ENCODE results near the gene STUB1.

Gene STUB1

DNA sequence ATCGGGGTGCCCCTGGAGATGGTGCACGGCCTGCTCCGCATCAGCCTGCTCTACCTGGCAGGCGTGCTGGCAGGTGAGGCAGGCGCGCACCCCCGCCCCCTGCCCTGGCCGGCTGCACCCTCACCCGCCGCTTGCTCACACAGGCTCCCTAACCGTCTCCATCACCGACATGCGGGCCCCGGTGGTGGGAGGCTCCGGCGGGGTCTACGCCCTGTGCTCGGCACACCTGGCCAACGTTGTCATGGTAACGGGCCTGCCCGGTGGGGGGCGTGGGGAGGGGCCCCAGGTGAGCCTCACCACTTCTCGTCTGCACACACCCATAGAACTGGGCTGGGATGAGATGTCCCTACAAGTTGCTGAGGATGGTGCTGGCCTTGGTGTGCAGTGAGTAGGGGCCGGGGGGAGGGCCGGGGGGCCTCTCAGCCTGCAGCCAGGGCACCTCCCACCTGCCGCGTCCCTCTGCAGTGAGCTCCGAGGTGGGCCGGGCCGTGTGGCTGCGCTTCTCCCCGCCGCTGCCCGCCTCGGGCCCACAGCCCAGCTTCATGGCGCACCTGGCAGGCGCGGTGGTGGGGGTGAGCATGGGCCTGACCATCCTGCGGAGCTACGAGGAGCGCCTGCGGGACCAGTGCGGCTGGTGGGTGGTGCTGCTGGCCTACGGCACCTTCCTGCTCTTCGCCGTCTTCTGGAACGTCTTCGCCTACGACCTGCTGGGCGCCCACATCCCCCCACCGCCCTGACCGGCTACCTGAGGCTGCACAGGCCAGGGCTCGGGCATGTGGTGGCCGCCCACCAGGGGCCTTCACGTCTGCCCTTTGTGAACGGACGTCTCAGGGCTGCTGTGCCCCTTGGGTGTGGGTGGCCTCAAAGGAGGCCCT lies 2.7 kb upstream of the STUB1 start:
- TF ChIP-seq CSDC2 (CRISPR knock-in tag; IDR thresholded peaks at IDR 0.05) (no peak), TCF4 (CRISPR knock-in tag; IDR thresholded peaks at IDR 0.05; ENCODE audit: borderline replicate concordance) (no peak), TOX (CRISPR knock-in tag; IDR thresholded peaks at IDR 0.05; ENCODE audit: borderline replicate concordance) (no peak), ZFP30 (CRISPR knock-in tag; IDR thresholded peaks at IDR 0.05) (no peak), ISL1 (CRISPR knock-in tag; IDR thresholded peaks at IDR 0.05) (no peak), GLIS3 (CRISPR knock-in tag; IDR thresholded peaks at IDR 0.05) (no peak), ZNF565 (CRISPR knock-in tag; conservative IDR thresholded peaks at IDR 0.05; ENCODE audit: low read depth) (no peak), ZFP3 (CRISPR knock-in tag; IDR thresholded peaks at IDR 0.05) (no peak), OSR1 (CRISPR knock-in tag; IDR thresholded peaks at IDR 0.05) (no peak), ZC3H10 (CRISPR knock-in tag; IDR thresholded peaks at IDR 0.05) (no peak), ZNF70 (CRISPR knock-in tag; IDR thresholded peaks at IDR 0.05) (no peak), ZNF8 (CRISPR knock-in tag; IDR thresholded peaks at IDR 0.05) (no peak), ESRRG (CRISPR knock-in tag; IDR thresholded peaks at IDR 0.05) (no peak), SNAI2 (CRISPR knock-in tag; IDR thresholded peaks at IDR 0.05) (no peak)
- TF ChIP-seq, protein P1, sequence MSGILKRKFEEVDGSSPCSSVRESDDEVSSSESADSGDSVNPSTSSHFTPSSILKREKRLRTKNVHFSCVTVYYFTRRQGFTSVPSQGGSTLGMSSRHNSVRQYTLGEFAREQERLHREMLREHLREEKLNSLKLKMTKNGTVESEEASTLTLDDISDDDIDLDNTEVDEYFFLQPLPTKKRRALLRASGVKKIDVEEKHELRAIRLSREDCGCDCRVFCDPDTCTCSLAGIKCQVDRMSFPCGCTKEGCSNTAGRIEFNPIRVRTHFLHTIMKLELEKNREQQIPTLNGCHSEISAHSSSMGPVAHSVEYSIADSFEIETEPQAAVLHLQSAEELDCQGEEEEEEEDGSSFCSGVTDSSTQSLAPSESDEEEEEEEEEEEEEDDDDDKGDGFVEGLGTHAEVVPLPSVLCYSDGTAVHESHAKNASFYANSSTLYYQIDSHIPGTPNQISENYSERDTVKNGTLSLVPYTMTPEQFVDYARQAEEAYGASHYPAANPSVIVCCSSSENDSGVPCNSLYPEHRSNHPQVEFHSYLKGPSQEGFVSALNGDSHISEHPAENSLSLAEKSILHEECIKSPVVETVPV (CRISPR knock-in tag; IDR thresholded peaks at IDR 0.05): no peak
- TF ChIP-seq, protein P2, sequence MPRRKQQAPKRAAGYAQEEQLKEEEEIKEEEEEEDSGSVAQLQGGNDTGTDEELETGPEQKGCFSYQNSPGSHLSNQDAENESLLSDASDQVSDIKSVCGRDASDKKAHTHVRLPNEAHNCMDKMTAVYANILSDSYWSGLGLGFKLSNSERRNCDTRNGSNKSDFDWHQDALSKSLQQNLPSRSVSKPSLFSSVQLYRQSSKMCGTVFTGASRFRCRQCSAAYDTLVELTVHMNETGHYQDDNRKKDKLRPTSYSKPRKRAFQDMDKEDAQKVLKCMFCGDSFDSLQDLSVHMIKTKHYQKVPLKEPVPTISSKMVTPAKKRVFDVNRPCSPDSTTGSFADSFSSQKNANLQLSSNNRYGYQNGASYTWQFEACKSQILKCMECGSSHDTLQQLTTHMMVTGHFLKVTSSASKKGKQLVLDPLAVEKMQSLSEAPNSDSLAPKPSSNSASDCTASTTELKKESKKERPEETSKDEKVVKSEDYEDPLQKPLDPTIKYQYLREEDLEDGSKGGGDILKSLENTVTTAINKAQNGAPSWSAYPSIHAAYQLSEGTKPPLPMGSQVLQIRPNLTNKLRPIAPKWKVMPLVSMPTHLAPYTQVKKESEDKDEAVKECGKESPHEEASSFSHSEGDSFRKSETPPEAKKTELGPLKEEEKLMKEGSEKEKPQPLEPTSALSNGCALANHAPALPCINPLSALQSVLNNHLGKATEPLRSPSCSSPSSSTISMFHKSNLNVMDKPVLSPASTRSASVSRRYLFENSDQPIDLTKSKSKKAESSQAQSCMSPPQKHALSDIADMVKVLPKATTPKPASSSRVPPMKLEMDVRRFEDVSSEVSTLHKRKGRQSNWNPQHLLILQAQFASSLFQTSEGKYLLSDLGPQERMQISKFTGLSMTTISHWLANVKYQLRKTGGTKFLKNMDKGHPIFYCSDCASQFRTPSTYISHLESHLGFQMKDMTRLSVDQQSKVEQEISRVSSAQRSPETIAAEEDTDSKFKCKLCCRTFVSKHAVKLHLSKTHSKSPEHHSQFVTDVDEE (CRISPR knock-in tag; IDR thresholded peaks at IDR 0.05): no peak
- TF ChIP-seq, protein P3, sequence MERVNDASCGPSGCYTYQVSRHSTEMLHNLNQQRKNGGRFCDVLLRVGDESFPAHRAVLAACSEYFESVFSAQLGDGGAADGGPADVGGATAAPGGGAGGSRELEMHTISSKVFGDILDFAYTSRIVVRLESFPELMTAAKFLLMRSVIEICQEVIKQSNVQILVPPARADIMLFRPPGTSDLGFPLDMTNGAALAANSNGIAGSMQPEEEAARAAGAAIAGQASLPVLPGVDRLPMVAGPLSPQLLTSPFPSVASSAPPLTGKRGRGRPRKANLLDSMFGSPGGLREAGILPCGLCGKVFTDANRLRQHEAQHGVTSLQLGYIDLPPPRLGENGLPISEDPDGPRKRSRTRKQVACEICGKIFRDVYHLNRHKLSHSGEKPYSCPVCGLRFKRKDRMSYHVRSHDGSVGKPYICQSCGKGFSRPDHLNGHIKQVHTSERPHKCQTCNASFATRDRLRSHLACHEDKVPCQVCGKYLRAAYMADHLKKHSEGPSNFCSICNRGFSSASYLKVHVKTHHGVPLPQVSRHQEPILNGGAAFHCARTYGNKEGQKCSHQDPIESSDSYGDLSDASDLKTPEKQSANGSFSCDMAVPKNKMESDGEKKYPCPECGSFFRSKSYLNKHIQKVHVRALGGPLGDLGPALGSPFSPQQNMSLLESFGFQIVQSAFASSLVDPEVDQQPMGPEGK (CRISPR knock-in tag; IDR thresholded peaks at IDR 0.05; ENCODE audit: borderline replicate concordance): no peak
- ATAC-seq: no peak

DNA sequence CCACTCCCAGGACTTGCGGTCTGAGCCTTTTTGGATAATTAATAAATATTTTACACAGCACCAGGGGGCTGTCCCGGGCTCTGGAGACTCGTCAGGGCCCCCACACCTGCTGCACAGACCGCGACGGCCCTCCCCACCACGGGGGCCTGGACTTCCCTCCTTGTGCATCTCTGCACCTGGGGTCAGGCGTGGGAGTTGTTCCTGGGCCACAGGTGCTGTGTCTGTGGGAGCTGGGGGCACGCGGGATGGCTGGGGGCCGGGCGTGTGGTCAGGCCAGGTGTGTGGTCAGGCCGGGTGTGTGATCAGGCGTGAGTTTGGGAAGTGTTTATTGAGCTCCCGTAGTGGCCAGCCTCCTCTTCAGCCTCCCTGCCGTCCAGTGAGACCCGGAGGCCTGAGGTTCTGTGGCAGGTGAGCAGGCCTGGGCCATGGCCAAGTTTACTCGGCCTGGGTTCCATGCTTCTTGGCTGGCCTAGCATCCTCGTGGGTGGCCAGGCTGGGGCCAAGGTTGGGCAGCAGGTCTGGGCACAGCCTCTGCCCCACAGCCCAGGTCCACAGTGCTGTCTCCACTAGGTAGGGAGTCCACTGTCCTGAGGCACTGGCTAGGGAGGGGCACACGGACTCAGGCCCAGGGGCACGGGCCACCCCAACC lies 1.9 kb upstream of the STUB1 start:
- ATAC-seq: no peak
- TF ChIP-seq ZNF70 (CRISPR knock-in tag; IDR thresholded peaks at IDR 0.05): no peak

DNA sequence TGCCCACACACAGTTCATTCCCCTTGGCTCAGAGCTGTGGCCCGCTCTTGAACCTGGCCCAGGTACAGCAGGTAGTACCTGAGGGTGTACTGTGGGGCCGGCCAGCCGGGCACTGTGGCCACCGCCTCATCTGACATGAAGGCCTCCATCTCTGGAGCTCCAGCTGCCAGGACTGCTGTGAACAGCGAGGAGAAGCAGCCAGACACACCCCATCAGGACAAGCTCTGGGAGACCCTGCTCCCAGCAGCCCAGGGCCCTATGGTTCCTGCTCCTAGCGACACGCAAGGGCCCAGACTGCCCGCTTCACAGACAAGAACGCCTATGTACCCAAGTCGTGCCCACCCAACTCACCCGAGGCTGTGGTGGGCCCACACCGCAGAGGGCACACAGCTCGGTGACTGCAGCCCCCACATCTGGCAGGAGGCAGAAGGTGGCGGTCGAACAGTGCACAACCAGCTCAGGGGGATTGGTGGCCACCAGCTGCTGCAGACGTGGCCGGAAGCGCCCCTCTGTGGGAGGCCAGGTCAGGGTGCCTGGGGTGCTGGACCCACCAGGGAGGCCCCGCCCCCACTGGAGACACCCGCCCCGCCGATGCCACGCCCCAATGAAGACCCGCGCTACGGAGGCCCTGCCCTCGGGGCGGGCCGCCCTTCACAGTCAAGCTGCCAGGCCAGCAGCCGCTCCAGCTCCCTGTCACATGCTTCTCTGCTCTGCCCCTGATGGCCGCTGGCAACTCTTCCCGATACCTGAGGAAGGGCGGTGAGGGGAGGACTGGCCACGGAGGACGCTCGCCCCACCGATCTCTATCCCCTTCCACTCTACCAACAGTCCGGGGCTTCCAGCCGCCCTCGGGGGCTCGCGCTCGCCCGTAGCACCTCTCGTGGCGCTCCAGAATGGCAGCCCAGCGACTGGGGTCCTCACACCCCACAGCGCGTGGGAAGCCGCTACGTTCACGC lies 1.1 kb upstream of the STUB1 start:
- ATAC-seq: peak; percentile 44
- no peak for TF ChIP-seq ESRRG (CRISPR knock-in tag; IDR thresholded peaks at IDR 0.05)
- no peak for TF ChIP-seq ZC3H10 (CRISPR knock-in tag; IDR thresholded peaks at IDR 0.05)

DNA sequence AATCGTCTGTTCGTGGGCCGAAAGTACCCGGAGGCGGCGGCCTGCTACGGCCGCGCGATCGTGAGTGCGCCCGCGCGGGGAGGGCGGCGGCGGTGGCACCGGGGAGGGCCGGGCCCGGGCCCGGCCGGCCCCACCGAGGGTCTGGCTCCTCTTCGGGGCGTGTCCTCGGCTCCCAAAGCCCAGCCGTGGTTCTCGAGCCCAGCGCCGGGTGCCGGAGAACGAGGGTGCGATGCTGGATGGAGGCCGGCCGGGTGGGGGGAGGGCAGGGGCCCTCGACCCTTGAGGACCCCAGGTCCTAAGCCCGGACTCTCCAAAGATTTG lies 375 bp downstream of the STUB1 start:
- no peak for ATAC-seq
- TF ChIP-seq, protein P3 (CRISPR knock-in tag; IDR thresholded peaks at IDR 0.05; ENCODE audit: borderline replicate concordance): no peak
- TF ChIP-seq TCF4 (CRISPR knock-in tag; IDR thresholded peaks at IDR 0.05; ENCODE audit: borderline replicate concordance): no peak
- no peak for TF ChIP-seq ARNTL (CRISPR knock-in tag; IDR thresholded peaks at IDR 0.05; ENCODE audit: borderline replicate concordance, low read depth)
- TF ChIP-seq RARB (CRISPR knock-in tag; IDR thresholded peaks at IDR 0.05): no peak
- no peak for TF ChIP-seq GLIS3 (CRISPR knock-in tag; IDR thresholded peaks at IDR 0.05)
- no peak for TF ChIP-seq BACH2 (CRISPR knock-in tag; IDR thresholded peaks at IDR 0.05; ENCODE audit: borderline replicate concordance)
- no peak for TF ChIP-seq PPARA (CRISPR knock-in tag; IDR thresholded peaks at IDR 0.05; ENCODE audit: borderline replicate concordance)
- no peak for TF ChIP-seq ISL1 (CRISPR knock-in tag; IDR thresholded peaks at IDR 0.05)
- TF ChIP-seq ZNF565 (CRISPR knock-in tag; conservative IDR thresholded peaks at IDR 0.05; ENCODE audit: low read depth): no peak
- TF ChIP-seq, protein P1 (CRISPR knock-in tag; IDR thresholded peaks at IDR 0.05): no peak
- TF ChIP-seq ZC3H10 (CRISPR knock-in tag; IDR thresholded peaks at IDR 0.05): no peak
- TF ChIP-seq, protein P4, sequence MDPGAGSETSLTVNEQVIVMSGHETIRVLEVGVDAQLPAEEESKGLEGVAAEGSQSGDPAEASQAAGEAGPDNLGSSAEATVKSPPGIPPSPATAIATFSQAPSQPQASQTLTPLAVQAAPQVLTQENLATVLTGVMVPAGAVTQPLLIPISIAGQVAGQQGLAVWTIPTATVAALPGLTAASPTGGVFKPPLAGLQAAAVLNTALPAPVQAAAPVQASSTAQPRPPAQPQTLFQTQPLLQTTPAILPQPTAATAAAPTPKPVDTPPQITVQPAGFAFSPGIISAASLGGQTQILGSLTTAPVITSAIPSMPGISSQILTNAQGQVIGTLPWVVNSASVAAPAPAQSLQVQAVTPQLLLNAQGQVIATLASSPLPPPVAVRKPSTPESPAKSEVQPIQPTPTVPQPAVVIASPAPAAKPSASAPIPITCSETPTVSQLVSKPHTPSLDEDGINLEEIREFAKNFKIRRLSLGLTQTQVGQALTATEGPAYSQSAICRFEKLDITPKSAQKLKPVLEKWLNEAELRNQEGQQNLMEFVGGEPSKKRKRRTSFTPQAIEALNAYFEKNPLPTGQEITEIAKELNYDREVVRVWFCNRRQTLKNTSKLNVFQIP (CRISPR knock-in tag; IDR thresholded peaks at IDR 0.05; ENCODE audit: borderline replicate concordance, low read depth): no peak
- TF ChIP-seq ZFP3 (CRISPR knock-in tag; IDR thresholded peaks at IDR 0.05): no peak

Measured in SK-N-SH treated with all-trans-retinoic acid at 6 μM for 48 hours (cell line).